GM23338 (cell line): Measurements from ENCODE around the gene GPR162.

Experiments used
- CREB1 ChIP-seq: fragments of 250-450 bp; sonication (Bioruptor Pico); IDR thresholded peaks from 2 replicates; pipeline ENCODE4 v1.5.0; 2020; ENCODE audit warnings: low read depth, mild to moderate bottlenecking, moderate library complexity
- ETS1 ChIP-seq: IDR thresholded peaks from 2 replicates; pipeline ENCODE4 v1.6.1; 2016; ENCODE audit warnings: antibody characterized with exemption
- EZH2 ChIP-seq: fragments of 200-600 bp; sonication (generic); IDR thresholded peaks from one replicate; pipeline ENCODE4 v1.8.0; 2017; ENCODE audit warnings: antibody characterized with exemption, mild to moderate bottlenecking, low read depth; ENCODE audit not compliant: unreplicated experiment
- EZH2phosphoT487 ChIP-seq: fragments of 200-600 bp; sonication (generic); IDR thresholded peaks from one replicate; pipeline ENCODE4 v1.8.1; 2018; ENCODE audit warnings: antibody characterized with exemption; ENCODE audit not compliant: unreplicated experiment
- JUNB ChIP-seq: IDR thresholded peaks from one replicate; pipeline ENCODE4 v1.6.1; 2016; ENCODE audit warnings: antibody characterized with exemption; ENCODE audit not compliant: unreplicated experiment
- POLR2AphosphoS5 ChIP-seq: IDR thresholded peaks from 2 replicates; pipeline ENCODE4 v1.6.1; 2016; ENCODE audit warnings: antibody characterized with exemption, low read depth
- ZNF114 ChIP-seq: fragments of 250-450 bp; sonication (Bioruptor Pico); IDR thresholded peaks from 2 replicates; pipeline ENCODE4 v1.5.0; 2020; ENCODE audit warnings: mild to moderate bottlenecking, moderate library complexity
- TF ChIP-seq, protein P1 (sequence below), 2 experiments: fragments of 200-600 bp in 1 of 2; sonication (generic) in 1 of 2; conservative IDR thresholded peaks; 2 replicates each; pipeline versions ENCODE4 v1.5.1 to v1.6.1; 2016 to 2017; ENCODE audit warnings: antibody characterized with exemption in 2 of 2, low read depth in 2 of 2, mild to moderate bottlenecking in 2 of 2, moderate library complexity in 1 of 2
- TF ChIP-seq, protein P2 (sequence below): IDR thresholded peaks from one replicate; pipeline ENCODE4 v1.6.1; 2018; ENCODE audit warnings: antibody characterized with exemption; ENCODE audit not compliant: unreplicated experiment

DNA sequence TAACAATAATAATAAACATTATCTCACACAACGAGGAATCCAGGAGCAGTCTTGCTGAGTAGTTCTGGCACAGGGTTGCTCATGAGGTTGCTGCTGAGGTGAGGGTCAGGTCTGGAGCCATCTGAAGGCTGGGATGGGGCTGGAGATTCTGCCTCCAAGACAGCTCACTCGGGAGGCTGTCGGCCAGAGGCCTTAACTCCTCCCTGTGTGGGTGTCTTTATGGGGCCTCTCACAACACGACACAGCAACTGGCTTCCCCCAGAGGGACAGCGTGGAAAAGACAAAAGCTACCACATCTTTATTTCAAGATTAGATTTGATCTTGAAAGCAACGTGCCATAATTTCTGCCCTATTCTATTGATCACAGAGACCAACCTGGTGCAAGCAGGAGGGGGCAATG, 39.5 kb upstream of the GPR162 start:
- TF ChIP-seq, protein P1, sequence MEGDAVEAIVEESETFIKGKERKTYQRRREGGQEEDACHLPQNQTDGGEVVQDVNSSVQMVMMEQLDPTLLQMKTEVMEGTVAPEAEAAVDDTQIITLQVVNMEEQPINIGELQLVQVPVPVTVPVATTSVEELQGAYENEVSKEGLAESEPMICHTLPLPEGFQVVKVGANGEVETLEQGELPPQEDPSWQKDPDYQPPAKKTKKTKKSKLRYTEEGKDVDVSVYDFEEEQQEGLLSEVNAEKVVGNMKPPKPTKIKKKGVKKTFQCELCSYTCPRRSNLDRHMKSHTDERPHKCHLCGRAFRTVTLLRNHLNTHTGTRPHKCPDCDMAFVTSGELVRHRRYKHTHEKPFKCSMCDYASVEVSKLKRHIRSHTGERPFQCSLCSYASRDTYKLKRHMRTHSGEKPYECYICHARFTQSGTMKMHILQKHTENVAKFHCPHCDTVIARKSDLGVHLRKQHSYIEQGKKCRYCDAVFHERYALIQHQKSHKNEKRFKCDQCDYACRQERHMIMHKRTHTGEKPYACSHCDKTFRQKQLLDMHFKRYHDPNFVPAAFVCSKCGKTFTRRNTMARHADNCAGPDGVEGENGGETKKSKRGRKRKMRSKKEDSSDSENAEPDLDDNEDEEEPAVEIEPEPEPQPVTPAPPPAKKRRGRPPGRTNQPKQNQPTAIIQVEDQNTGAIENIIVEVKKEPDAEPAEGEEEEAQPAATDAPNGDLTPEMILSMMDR (conservative IDR thresholded peaks at IDR 0.05; ENCODE audit: low read depth in 2 of 2): no peak
- TF ChIP-seq POLR2AphosphoS5: no peak
- no peak for TF ChIP-seq EZH2phosphoT487
- no peak for TF ChIP-seq CREB1 (CRISPR knock-in tag)
- TF ChIP-seq, protein P2, sequence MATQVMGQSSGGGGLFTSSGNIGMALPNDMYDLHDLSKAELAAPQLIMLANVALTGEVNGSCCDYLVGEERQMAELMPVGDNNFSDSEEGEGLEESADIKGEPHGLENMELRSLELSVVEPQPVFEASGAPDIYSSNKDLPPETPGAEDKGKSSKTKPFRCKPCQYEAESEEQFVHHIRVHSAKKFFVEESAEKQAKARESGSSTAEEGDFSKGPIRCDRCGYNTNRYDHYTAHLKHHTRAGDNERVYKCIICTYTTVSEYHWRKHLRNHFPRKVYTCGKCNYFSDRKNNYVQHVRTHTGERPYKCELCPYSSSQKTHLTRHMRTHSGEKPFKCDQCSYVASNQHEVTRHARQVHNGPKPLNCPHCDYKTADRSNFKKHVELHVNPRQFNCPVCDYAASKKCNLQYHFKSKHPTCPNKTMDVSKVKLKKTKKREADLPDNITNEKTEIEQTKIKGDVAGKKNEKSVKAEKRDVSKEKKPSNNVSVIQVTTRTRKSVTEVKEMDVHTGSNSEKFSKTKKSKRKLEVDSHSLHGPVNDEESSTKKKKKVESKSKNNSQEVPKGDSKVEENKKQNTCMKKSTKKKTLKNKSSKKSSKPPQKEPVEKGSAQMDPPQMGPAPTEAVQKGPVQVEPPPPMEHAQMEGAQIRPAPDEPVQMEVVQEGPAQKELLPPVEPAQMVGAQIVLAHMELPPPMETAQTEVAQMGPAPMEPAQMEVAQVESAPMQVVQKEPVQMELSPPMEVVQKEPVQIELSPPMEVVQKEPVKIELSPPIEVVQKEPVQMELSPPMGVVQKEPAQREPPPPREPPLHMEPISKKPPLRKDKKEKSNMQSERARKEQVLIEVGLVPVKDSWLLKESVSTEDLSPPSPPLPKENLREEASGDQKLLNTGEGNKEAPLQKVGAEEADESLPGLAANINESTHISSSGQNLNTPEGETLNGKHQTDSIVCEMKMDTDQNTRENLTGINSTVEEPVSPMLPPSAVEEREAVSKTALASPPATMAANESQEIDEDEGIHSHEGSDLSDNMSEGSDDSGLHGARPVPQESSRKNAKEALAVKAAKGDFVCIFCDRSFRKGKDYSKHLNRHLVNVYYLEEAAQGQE: no peak
- no peak for TF ChIP-seq JUNB
- TF ChIP-seq EZH2: no peak
- no peak for TF ChIP-seq ETS1
- no peak for TF ChIP-seq ZNF114 (CRISPR knock-in tag)
